Measurements from ENCODE around the gene DNAH7.
"Not testable (repeated sequence)": the region's sequence is repeated elsewhere in the genome, so short reads cannot be mapped to it uniquely, and the experiment has no call there.

Gene DNAH7

GRCh38 chr2:195929531-195929930 is 139.1 kb downstream of the DNAH7 start:
- no peak for TF ChIP-seq CTCF (IDR thresholded peaks at IDR 0.05; ENCODE audit: low read depth, low read length)
- no peak overlapping the region for H3K4me3 ChIP-seq (ENCODE audit: low read depth, low read length)

GRCh38 chr2:195925120-195925519 is 143.5 kb downstream of the DNAH7 start:
- H3K4me3 ChIP-seq (ENCODE audit: low read depth, low read length) = no peak overlapping the region
- TF ChIP-seq CTCF (IDR thresholded peaks at IDR 0.05; ENCODE audit: low read depth, low read length) = no peak

GRCh38 chr2:195923889-195924288 is 144.7 kb downstream of the DNAH7 start:
- no peak overlapping the region for H3K4me3 ChIP-seq (ENCODE audit: low read depth, low read length)
- TF ChIP-seq CTCF (IDR thresholded peaks at IDR 0.05; ENCODE audit: low read depth, low read length) = no peak

GRCh38 chr2:195917021-195917600 is 151.5 kb downstream of the DNAH7 start:
- H3K4me3 ChIP-seq (ENCODE audit: low read depth, low read length) = not testable (repeated sequence)

- H3K4me3 ChIP-seq (ENCODE audit: low read depth, low read length) = no peak overlapping the region
- TF ChIP-seq CTCF (IDR thresholded peaks at IDR 0.05; ENCODE audit: low read depth, low read length) = no peak
Observed at GRCh38 chr2:195912079-195912478, 156.6 kb downstream of the DNAH7 start.

GRCh38 chr2:195910570-195910969 is 158.1 kb downstream of the DNAH7 start:
- no peak for TF ChIP-seq CTCF (IDR thresholded peaks at IDR 0.05; ENCODE audit: low read depth, low read length)
- H3K4me3 ChIP-seq (ENCODE audit: low read depth, low read length) = no peak overlapping the region

GRCh38 chr2:195909926-195910325 is 158.7 kb downstream of the DNAH7 start:
- no peak for TF ChIP-seq CTCF (IDR thresholded peaks at IDR 0.05; ENCODE audit: low read depth, low read length)
- no peak overlapping the region for H3K4me3 ChIP-seq (ENCODE audit: low read depth, low read length)

GRCh38 chr2:195907474-195907873 is 161.2 kb downstream of the DNAH7 start:
- no peak overlapping the region for H3K4me3 ChIP-seq (ENCODE audit: low read depth, low read length)
- no peak for TF ChIP-seq CTCF (IDR thresholded peaks at IDR 0.05; ENCODE audit: low read depth, low read length)
